ENCODE measurements around the gene KLK4. TPM values are rescaled to one million over a fixed set of nuclear protein-coding genes. Genes with fewer than 3 reads are reported as not detected.

The KLK4 gene
- total RNA-seq, 3 donors from 2014 or later, result 1.1 to 3.4 (median 1.4) TPM

DNA sequence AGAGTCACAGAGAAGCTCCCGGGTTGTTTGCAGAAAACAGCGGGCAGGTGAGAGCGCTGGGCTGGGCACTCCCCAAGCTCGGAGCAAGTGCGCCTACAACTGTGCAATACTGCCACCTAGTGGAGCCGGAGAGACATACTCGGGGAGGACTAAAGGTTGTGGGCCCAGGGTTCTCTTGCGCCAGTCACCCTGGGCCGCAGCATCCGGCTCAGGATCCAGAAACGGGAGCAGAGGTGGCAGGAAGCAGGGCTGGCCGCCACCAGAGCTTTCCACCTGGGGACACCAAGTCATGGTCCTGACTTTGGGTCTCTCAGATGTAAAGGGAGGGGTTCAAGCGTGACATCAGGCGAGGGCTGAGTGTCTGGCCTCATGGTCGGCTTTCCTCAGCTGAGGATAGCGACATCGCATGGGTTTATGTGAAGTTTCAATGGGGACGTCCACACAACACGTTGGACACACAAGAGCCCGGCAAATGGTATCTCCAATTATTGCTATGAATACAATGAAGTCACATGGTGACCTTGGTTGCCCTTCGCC lies 11.2 kb upstream of the KLK4 start:
- DNase-seq (peak; percentile 66 to 79 (median 77)), ATAC-seq (peak; percentile 100)
- no peaks in the 10 kb centered on the region for H3K4me1 ChIP-seq (ENCODE audit: low read depth)
- H3K36me3 ChIP-seq (ENCODE audit: low read depth), result no peaks in the 10 kb centered on the region
- intact Hi-C loops (cut with DNase I, micrococcal nuclease), result no loop called here
- no peak overlapping the region for H3K4me3 ChIP-seq
- TF ChIP-seq, protein P1, sequence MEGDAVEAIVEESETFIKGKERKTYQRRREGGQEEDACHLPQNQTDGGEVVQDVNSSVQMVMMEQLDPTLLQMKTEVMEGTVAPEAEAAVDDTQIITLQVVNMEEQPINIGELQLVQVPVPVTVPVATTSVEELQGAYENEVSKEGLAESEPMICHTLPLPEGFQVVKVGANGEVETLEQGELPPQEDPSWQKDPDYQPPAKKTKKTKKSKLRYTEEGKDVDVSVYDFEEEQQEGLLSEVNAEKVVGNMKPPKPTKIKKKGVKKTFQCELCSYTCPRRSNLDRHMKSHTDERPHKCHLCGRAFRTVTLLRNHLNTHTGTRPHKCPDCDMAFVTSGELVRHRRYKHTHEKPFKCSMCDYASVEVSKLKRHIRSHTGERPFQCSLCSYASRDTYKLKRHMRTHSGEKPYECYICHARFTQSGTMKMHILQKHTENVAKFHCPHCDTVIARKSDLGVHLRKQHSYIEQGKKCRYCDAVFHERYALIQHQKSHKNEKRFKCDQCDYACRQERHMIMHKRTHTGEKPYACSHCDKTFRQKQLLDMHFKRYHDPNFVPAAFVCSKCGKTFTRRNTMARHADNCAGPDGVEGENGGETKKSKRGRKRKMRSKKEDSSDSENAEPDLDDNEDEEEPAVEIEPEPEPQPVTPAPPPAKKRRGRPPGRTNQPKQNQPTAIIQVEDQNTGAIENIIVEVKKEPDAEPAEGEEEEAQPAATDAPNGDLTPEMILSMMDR (IDR thresholded peaks at IDR 0.05), result peak; percentile 79
- no peaks in the 10 kb centered on the region for H3K9me3 ChIP-seq

DNA sequence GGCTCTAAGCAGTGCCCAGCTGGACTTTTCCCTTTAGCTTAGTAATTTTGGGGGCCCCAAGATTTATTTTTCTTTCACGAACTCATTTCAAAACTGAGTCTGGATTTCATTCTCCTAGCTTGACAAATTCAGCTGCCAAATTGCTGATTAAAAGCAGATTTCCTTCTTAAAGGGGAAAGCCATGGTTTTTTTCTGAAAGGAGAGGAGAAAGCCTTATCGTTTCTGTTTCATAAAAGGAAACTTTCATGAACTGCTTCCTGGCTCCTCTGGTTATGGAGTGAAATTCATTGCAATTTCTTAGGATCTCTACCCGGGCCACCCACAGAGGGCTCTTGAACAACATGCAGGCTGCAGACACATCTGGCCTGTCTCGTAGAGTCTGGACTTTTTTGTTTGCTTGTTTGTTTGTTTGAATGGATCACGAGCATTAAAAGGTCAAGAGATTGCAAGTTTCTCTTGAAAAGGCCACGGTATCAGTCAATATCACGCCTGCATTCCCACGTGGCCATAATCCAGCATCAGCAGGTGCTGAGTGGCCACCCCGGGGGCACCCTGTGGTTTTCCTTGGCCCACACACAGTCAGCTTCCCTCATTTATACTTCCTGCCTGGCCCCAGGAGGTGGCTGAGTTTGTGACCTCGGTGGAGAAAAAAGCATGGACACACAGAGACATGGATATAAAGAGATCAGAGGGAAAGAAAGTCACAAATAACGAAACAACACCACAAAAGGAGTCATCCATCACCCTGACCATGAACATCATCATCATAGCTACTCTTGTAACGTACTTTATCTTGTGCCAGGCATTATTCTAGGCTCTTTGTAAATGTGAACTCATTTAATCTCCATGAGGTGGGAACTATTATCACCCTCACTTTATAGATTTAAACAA lies 10.5 kb upstream of the KLK4 start:
- TF ChIP-seq, protein P1 (IDR thresholded peaks at IDR 0.05), result no peak
- DNase-seq, result no peak
- Histone ChIP-seq H3K4me1 (ENCODE audit: low read depth) (no peaks in the 10 kb centered on the region), H3K36me3 (ENCODE audit: low read depth) (no peaks in the 10 kb centered on the region), H3K9me3 (no peaks in the 10 kb centered on the region), H3K4me3 (no peak overlapping the region)
- intact Hi-C loops (cut with DNase I, micrococcal nuclease), result no loop called here
- ATAC-seq, result peak; percentile 9

GRCh38 chr19:50916069-50916468 lies 4.9 kb upstream of the KLK4 start:
- H3K9me3 ChIP-seq, result no peaks in the 10 kb centered on the region
- H3K4me1 ChIP-seq (ENCODE audit: low read depth), result no peaks in the 10 kb centered on the region
- TF ChIP-seq, protein P1 (IDR thresholded peaks at IDR 0.05), result no peak
- H3K36me3 ChIP-seq (ENCODE audit: low read depth), result no peaks in the 10 kb centered on the region
- DNase-seq, result no peak
- intact Hi-C loops (cut with DNase I, micrococcal nuclease), result no loop called here
- no peak for ATAC-seq
- no peak overlapping the region for H3K4me3 ChIP-seq

GRCh38 chr19:50912727-50913716 lies 1.8 kb upstream of the KLK4 start:
- H3K4me3 ChIP-seq, result no peak overlapping the region
- ATAC-seq (no peak), DNase-seq (no peak)
- no peaks in the 10 kb centered on the region for H3K9me3 ChIP-seq
- intact Hi-C loops (cut with DNase I, micrococcal nuclease), result no loop called here
- H3K36me3 ChIP-seq (ENCODE audit: low read depth), result no peaks in the 10 kb centered on the region
- no peaks in the 10 kb centered on the region for H3K4me1 ChIP-seq (ENCODE audit: low read depth)
- TF ChIP-seq, protein P1 (IDR thresholded peaks at IDR 0.05), result no peak

- DNase-seq, result no peak
- H3K4me3 ChIP-seq, result no peak overlapping the region
- TF ChIP-seq, protein P1 (IDR thresholded peaks at IDR 0.05), result no peak
- ATAC-seq, result no peak
- no peaks in the 10 kb centered on the region for H3K4me1 ChIP-seq (ENCODE audit: low read depth)
- no peaks in the 10 kb centered on the region for H3K36me3 ChIP-seq (ENCODE audit: low read depth)
- intact Hi-C loops (cut with DNase I, micrococcal nuclease), result no loop called here
- no peaks in the 10 kb centered on the region for H3K9me3 ChIP-seq
Observed at GRCh38 chr19:50912102-50912599, 956 bp upstream of the KLK4 start.

Measured in mucosa of descending colon (tissue), 3 donors.